Activated CD4-positive, alpha-beta T cell treated with anti-CD3 and anti-CD28 coated beads, Interleukin-2, amount 50 U/mL, for 24 hours (primary cell): Measurements from ENCODE around the gene SPRED1.

Experiments
- DNase-seq, 2 donors: peaks; one replicate each; pipeline ENCODE4 v3.0.0-alpha.2; 2020; ENCODE audit warnings: low read depth in 1 of 2, low spot score in 1 of 2

Gene SPRED1

GRCh38 chr15:38349251-38349650 is 96.6 kb downstream of the SPRED1 start:
- DNase-seq: no peak

GRCh38 chr15:38351466-38351865 is 98.8 kb downstream of the SPRED1 start:
- DNase-seq: no peak

GRCh38 chr15:38354315-38354929 is 101.8 kb downstream of the SPRED1 start:
- DNase-seq: peak; percentile 18 to 49

GRCh38 chr15:38362355-38362754 is 109.7 kb downstream of the SPRED1 start:
- DNase-seq: no peak

- no peak for DNase-seq
These were observed 114.8 kb downstream of the SPRED1 start for GRCh38 chr15:38367476-38367875.

- no peak for DNase-seq
These were observed 117.4 kb downstream of the SPRED1 start for GRCh38 chr15:38369936-38370478.

- no peak for DNase-seq
These were observed 120.4 kb downstream of the SPRED1 start for GRCh38 chr15:38373016-38373415.

GRCh38 chr15:38374029-38374428 is 121.4 kb downstream of the SPRED1 start:
- DNase-seq: no peak

GRCh38 chr15:38374556-38374955 is 121.9 kb downstream of the SPRED1 start:
- DNase-seq: no peak

- DNase-seq: no peak
These were observed 123.4 kb downstream of the SPRED1 start for GRCh38 chr15:38376081-38376480.

GRCh38 chr15:38377636-38378035 is 125.0 kb downstream of the SPRED1 start:
- no peak for DNase-seq

- DNase-seq: no peak
These were observed 125.5 kb downstream of the SPRED1 start for GRCh38 chr15:38378161-38378560.

GRCh38 chr15:38389924-38390542 is 137.4 kb downstream of the SPRED1 start:
- DNase-seq: peak; percentile 25 to 41

- DNase-seq: no peak
These were observed 138.6 kb downstream of the SPRED1 start for GRCh38 chr15:38391191-38391590.

GRCh38 chr15:38398134-38398533 is 145.5 kb downstream of the SPRED1 start:
- no peak for DNase-seq

- DNase-seq: no peak
These were observed 148.5 kb downstream of the SPRED1 start for GRCh38 chr15:38401106-38401505.

GRCh38 chr15:38401701-38402100 is 149.1 kb downstream of the SPRED1 start:
- no peak for DNase-seq

GRCh38 chr15:38406436-38406835 is 153.8 kb downstream of the SPRED1 start:
- DNase-seq: no peak
